OCI-LY7 (cell line): ENCODE data around the gene SIK3. TPM values are rescaled to one million over a fixed set of nuclear protein-coding genes. Genes with fewer than 3 reads are reported as not detected.

Experiments
- BruUV-seq: library from RNA; stranded (reverse); fragments of 400-500 nt; replicated peaks from 2 replicates; lab custom pipeline; 2021; lab: Mats Ljungman, UMichigan
- CTCF ChIA-PET: fragments of 300-600 bp; sonication (Branson Sonifier 250); formaldehyde crosslinking; loops from one replicate; lab custom pipeline; 2022; ENCODE audit warnings: antibody characterized with exemption; ENCODE audit not compliant: unreplicated experiment; lab: Charles Lee
- POLR2A ChIA-PET: fragments of 300-600 bp; sonication (Branson Sonifier 250); formaldehyde crosslinking; loops from one replicate; lab custom pipeline; 2022; ENCODE audit warnings: antibody characterized with exemption; lab: Charles Lee
- DNase-seq: peaks from one replicate; pipeline ENCODE4 v3.0.0-alpha.2; 2015; ENCODE audit warnings: low spot score
- H2AFZ ChIP-seq: fragments of 200-600 bp; sonication (generic), shearing (Covaris generic); 2 replicates; pipeline ENCODE4 v1.6.1; 2014; ENCODE audit warnings: mild to moderate bottlenecking, antibody characterized with exemption, low read length, moderate library complexity
- H3K27ac ChIP-seq: fragments of 200-600 bp; sonication (generic); 2 replicates; pipeline ENCODE4 v1.5.1; 2014; ENCODE audit warnings: mixed run types, low read depth, mild to moderate bottlenecking, moderate library complexity, low read length, inconsistent platforms; ENCODE audit not compliant: poor library complexity, severe bottlenecking
- H3K36me3 ChIP-seq: fragments of 200-600 bp; sonication (generic); 2 replicates; pipeline ENCODE4 v1.6.1; 2014; ENCODE audit warnings: mild to moderate bottlenecking, antibody characterized with exemption, low read length, moderate library complexity, mixed read lengths; ENCODE audit not compliant: insufficient read depth
- H3K4me1 ChIP-seq: fragments of 200-600 bp; sonication (generic); 2 replicates; pipeline ENCODE4 v1.5.1; 2014; ENCODE audit warnings: mild to moderate bottlenecking, low read length; ENCODE audit not compliant: insufficient read depth, poor library complexity, severe bottlenecking
- H3K4me2 ChIP-seq: fragments of 200-600 bp; sonication (generic); 2 replicates; pipeline ENCODE4 v1.6.1; 2014; ENCODE audit warnings: mild to moderate bottlenecking, low read length
- H3K4me3 ChIP-seq: fragments of 200-600 bp; sonication (generic); 2 replicates; pipeline ENCODE4 v1.5.1; 2014; ENCODE audit warnings: mild to moderate bottlenecking, low read depth, low read length; ENCODE audit not compliant: poor library complexity, severe bottlenecking
- H3K79me2 ChIP-seq: fragments of 200-600 bp; sonication (generic); 2 replicates; pipeline ENCODE4 v1.6.1; 2016; ENCODE audit warnings: low read depth, mild to moderate bottlenecking, low read length, moderate library complexity, mixed read lengths; ENCODE audit not compliant: insufficient read depth
- H3K9me2 ChIP-seq: fragments of 200-600 bp; sonication (generic); 2 replicates; pipeline ENCODE4 v1.6.1; 2016; ENCODE audit warnings: mild to moderate bottlenecking, low read length, mixed read lengths; ENCODE audit not compliant: insufficient read depth
- H3K9me3 ChIP-seq: fragments of 200-600 bp; sonication (generic); 2 replicates; pipeline ENCODE4 v1.6.1; 2014; ENCODE audit warnings: mild to moderate bottlenecking, mixed run types, low read length, mixed read lengths
- H4K20me1 ChIP-seq: fragments of 200-600 bp; sonication (generic); 2 replicates; pipeline ENCODE4 v1.6.1; 2014; ENCODE audit warnings: mild to moderate bottlenecking, antibody characterized with exemption, low read length, moderate library complexity, mixed read lengths; ENCODE audit not compliant: insufficient read depth
- CTCF ChIP-seq: fragments of 200-600 bp; sonication (generic); conservative IDR thresholded peaks from 2 replicates; pipeline ENCODE4 v1.5.1; 2014; ENCODE audit warnings: mild to moderate bottlenecking, antibody characterized with exemption, low read length, moderate library complexity, mixed read lengths
- EZH2phosphoT487 ChIP-seq: fragments of 200-600 bp; sonication (generic); IDR thresholded peaks from 2 replicates; pipeline ENCODE4 v1.6.1; 2018; ENCODE audit warnings: low read depth, borderline replicate concordance, mild to moderate bottlenecking, mixed run types, antibody characterized with exemption, low read length, moderate library complexity, mixed read lengths
- intact Hi-C: fragments of 100-400 bp; cut with micrococcal nuclease; formaldehyde crosslinking; loops from one replicate; pipeline ENCODE4 v1.10.0; 2022; ENCODE audit not compliant: unreplicated experiment
- total RNA-seq, 2 experiments: library from RNA; depleted of rRNA in 1 of 2; stranded (reverse); fragments of >200 nt in 1 of 2; shearing (Covaris generic) in 1 of 2; gene quantifications; 2 replicates each; pipeline ENCODE4 v1.2.3, GENCODE V29; 2014 to 2022

SIK3 gene
- total RNA-seq, 2 experiments from 2014 or later: 29.3 to 72.9 TPM

DNA sequence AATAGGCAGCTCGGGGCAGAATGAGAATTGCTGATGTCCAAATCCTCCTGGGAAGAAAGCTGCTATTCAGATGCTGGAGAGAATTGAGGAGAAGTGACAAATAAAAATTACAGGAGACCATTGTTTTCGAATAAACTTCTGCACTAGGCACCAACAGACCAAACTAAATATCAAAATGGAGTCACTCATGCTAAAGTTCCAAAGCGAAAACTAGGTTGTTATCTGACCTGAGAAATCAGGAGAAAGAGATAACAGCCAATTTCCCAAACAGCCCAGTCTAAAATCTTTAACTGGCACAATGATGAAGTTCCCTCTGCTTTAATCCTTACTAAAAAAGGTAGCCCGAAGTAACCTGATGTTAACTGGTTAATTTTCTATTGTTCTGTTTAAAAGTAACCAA lies 148.0 kb downstream of the SIK3 start:
- peaks cover 42% of the 10 kb centered on the region for H3K36me3 ChIP-seq
- H3K27ac ChIP-seq: no peak overlapping the region
- TF ChIP-seq CTCF: no peak
- TF ChIP-seq EZH2phosphoT487: no peak
- peaks cover 54% of the 10 kb centered on the region for H3K4me1 ChIP-seq
- no peak overlapping the region for H3K4me2 ChIP-seq
- peaks cover 27% of the 10 kb centered on the region; the same call in 1 of the 2 replicates for H3K79me2 ChIP-seq
- BruUV-seq: no TSS peak
- DNase-seq: no peak
- POLR2A ChIA-PET: interaction anchor here (0.6 to 8.2 kb wide), 6 partner anchors 8 to 901 kb away, joined by 3 to 90 read pairs (median 6); no protein-coding TSS in a partner anchor
- H2AFZ ChIP-seq: no peak overlapping the region
- H3K4me3 ChIP-seq: no peak overlapping the region
- no peaks in the 10 kb centered on the region for H3K9me2 ChIP-seq
- no peaks in the 10 kb centered on the region for H3K9me3 ChIP-seq
- H4K20me1 ChIP-seq: no peaks in the 10 kb centered on the region
- intact Hi-C loops: loop anchor here (10.0 kb wide), 1 partner anchor 145 kb away; the partner anchor contains the start of gene SIK3
- CTCF ChIA-PET: interaction anchor here (1.2 kb wide), 1 partner anchor 11 kb away, joined by 3 read pairs; no protein-coding TSS in a partner anchor

DNA sequence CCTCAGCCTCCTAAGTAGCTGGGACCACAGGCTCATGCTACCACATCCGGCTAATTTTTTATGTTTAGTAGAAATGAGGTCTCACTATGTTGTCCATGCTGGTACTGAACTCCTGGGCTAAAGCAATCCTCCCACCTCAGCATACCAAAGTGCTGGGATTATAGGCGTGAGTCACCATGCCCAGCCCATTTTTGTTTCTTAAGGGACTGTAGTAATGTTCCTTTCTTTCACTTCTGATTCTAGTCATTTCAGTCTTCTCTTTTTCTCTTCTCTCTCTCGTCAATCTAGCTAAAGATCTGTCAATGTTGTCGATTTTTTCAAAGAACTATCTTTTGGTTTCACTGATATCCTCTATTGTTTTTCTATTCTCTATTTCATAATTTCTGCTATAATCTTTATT lies 149.8 kb downstream of the SIK3 start:
- CTCF ChIA-PET: no interaction called here
- H4K20me1 ChIP-seq: no peaks in the 10 kb centered on the region
- H3K9me3 ChIP-seq: no peaks in the 10 kb centered on the region
- intact Hi-C loops: no loop called here
- H3K27ac ChIP-seq: no peak overlapping the region
- no peaks in the 10 kb centered on the region for H3K9me2 ChIP-seq
- no peak overlapping the region for H3K4me3 ChIP-seq
- peaks cover 47% of the 10 kb centered on the region for H3K36me3 ChIP-seq
- no peak for DNase-seq
- no peak overlapping the region for H2AFZ ChIP-seq
- POLR2A ChIA-PET: interaction anchor here (0.9 to 8.2 kb wide), 5 partner anchors 13 to 30 kb away, joined by 3 to 90 read pairs (median 4); no protein-coding TSS in a partner anchor
- peaks cover 14% of the 10 kb centered on the region; the same call in 1 of the 2 replicates for H3K79me2 ChIP-seq
- TF ChIP-seq EZH2phosphoT487 (no peak), CTCF (no peak)
- no TSS peak for BruUV-seq
- H3K4me2 ChIP-seq: no peak overlapping the region
- H3K4me1 ChIP-seq: peaks cover 36% of the 10 kb centered on the region

GRCh38 chr11:116946414-116946813 lies 151.8 kb downstream of the SIK3 start:
- no peak overlapping the region for H3K27ac ChIP-seq
- intact Hi-C loops: no loop called here
- H3K36me3 ChIP-seq: peaks cover 44% of the 10 kb centered on the region
- POLR2A ChIA-PET: interaction anchor here (1.3 to 3.1 kb wide), 3 partner anchors 9 to 17 kb away, joined by 3 to 11 read pairs (median 9); no protein-coding TSS in a partner anchor
- no peaks in the 10 kb centered on the region for H4K20me1 ChIP-seq
- no peaks in the 10 kb centered on the region for H3K9me2 ChIP-seq
- no peaks in the 10 kb centered on the region for H3K9me3 ChIP-seq
- CTCF ChIA-PET: no interaction called here
- BruUV-seq: no TSS peak
- DNase-seq: no peak
- H3K79me2 ChIP-seq: no peaks in the 10 kb centered on the region
- H3K4me3 ChIP-seq: no peak overlapping the region
- TF ChIP-seq EZH2phosphoT487: no peak
- TF ChIP-seq CTCF: no peak
- H2AFZ ChIP-seq: no peak overlapping the region
- peaks cover 16% of the 10 kb centered on the region for H3K4me1 ChIP-seq
- no peak overlapping the region for H3K4me2 ChIP-seq
